H1 (cell line): ENCODE measurements around the gene CDK5R1. TPM values are rescaled to one million over a fixed set of nuclear protein-coding genes. Genes with fewer than 3 reads are reported as not detected.

Experiments used
- CTCF ChIA-PET: fragments of 300-600 bp; sonication (Branson Sonifier 250); formaldehyde crosslinking; loops from one replicate; lab custom pipeline; 2021; ENCODE audit not compliant: partially characterized antibody; lab: Charles Lee
- POLR2A ChIA-PET: fragments of 300-600 bp; sonication (Branson Sonifier 250); formaldehyde crosslinking; loops from one replicate; lab custom pipeline; 2021; ENCODE audit warnings: inconsistent platforms; ENCODE audit not compliant: partially characterized antibody; lab: Charles Lee
- DNase-seq, 2 experiments: peaks; one replicate each; pipeline versions ENCODE4 v3.0.0 to v3.0.0-alpha.2; 2010 to 2022; ENCODE audit warnings: low spot score in 2 of 2, low read depth in 1 of 2, mixed read lengths in 1 of 2
- FAIRE-seq: peaks from 2 replicates; lab custom pipeline; 2011; peaks lifted over from hg19 to GRCh38; lab: Jason Lieb, UNC
- H2AFZ ChIP-seq: 2 replicates; pipeline ENCODE4 v1.8.1; 2012; ENCODE audit warnings: low read length, inconsistent platforms
- H2AK5ac ChIP-seq: 2 replicates; pipeline ENCODE4 v1.6.1; 2013; ENCODE audit warnings: low read depth, low read length
- H2BK120ac ChIP-seq: replicated peaks from 2 replicates; pipeline ENCODE3; 2013; ENCODE audit warnings: low read depth, low read length, inconsistent platforms
- H2BK12ac ChIP-seq: 2 replicates; pipeline ENCODE4 v1.6.1; 2013; ENCODE audit warnings: low read depth, low read length
- H2BK15ac ChIP-seq: 2 replicates; pipeline ENCODE4 v1.6.1; 2013; ENCODE audit warnings: low read length
- H2BK20ac ChIP-seq: 2 replicates; pipeline ENCODE4 v1.6.1; 2013; ENCODE audit warnings: low read length
- H2BK5ac ChIP-seq: 2 replicates; pipeline ENCODE4 v1.6.1; 2013; ENCODE audit warnings: low read depth, low read length
- H3K14ac ChIP-seq: 2 replicates; pipeline ENCODE4 v1.6.1; 2013; ENCODE audit warnings: inconsistent platforms; ENCODE audit not compliant: insufficient read length
- H3K18ac ChIP-seq: 2 replicates; pipeline ENCODE4 v1.6.1; 2013; ENCODE audit warnings: low read length; ENCODE audit errors: extremely low read depth
- H3K23ac ChIP-seq: 2 replicates; pipeline ENCODE4 v1.6.1; 2013; ENCODE audit warnings: inconsistent platforms; ENCODE audit not compliant: insufficient read length
- H3K23me2 ChIP-seq: 2 replicates; pipeline ENCODE4 v1.6.1; 2013; ENCODE audit warnings: low read depth, low read length
- H3K27ac ChIP-seq: 2 replicates; pipeline ENCODE4 v1.6.1; 2011; ENCODE audit warnings: low read depth, low read length, inconsistent platforms
- H3K27me3 ChIP-seq, 4 experiments: replicated peaks in 1 of 4; 1 replicate in 1 of 4; 2 replicates in 3 of 4; pipeline versions ENCODE4 v1.6.1 to v1.8.1; 2011 to 2013; ENCODE audit warnings: low read length in 3 of 4, mild to moderate bottlenecking in 3 of 4, inconsistent platforms in 2 of 4, mixed read lengths in 2 of 4, moderate library complexity in 1 of 4; ENCODE audit not compliant: control insufficient read depth in 3 of 4, insufficient read depth in 3 of 4; ENCODE audit errors: extremely low read depth in 1 of 4
- H3K36me3 ChIP-seq, 4 experiments: 2 replicates each; pipeline versions ENCODE4 v1.6.1 to v1.8.1; 2011 to 2013; ENCODE audit warnings: mild to moderate bottlenecking in 4 of 4, low read length in 3 of 4, moderate library complexity in 2 of 4, control low read depth in 1 of 4, inconsistent platforms in 1 of 4; ENCODE audit not compliant: insufficient read depth in 4 of 4, control insufficient read depth in 2 of 4
- H3K4ac ChIP-seq: replicated peaks from 2 replicates; pipeline ENCODE3; 2013; ENCODE audit warnings: low read length, low read depth, mixed read lengths, inconsistent platforms; ENCODE audit not compliant: insufficient read length
- H3K4me1 ChIP-seq, 4 experiments: replicated peaks in 1 of 4; 1 replicate in 1 of 4; 2 replicates in 3 of 4; pipeline versions ENCODE4 v1.6.1 to v1.8.1; 2011 to 2013; ENCODE audit warnings: low read length in 3 of 4, inconsistent platforms in 2 of 4, mixed read lengths in 1 of 4; ENCODE audit not compliant: insufficient read depth in 4 of 4, control insufficient read depth in 3 of 4
- H3K4me2 ChIP-seq, 2 experiments: 2 replicates each; pipeline versions ENCODE4 v1.6.1 to v1.8.1; 2011 to 2013; ENCODE audit warnings: low read depth in 2 of 2, low read length in 2 of 2, control low read depth in 1 of 2, inconsistent platforms in 1 of 2, mild to moderate bottlenecking in 1 of 2; ENCODE audit not compliant: insufficient read depth in 1 of 2
- H3K4me3 ChIP-seq, 4 experiments: fragments of 200-600, 300-600 bp in 1 of 4; sonication (generic), shearing (Covaris generic), sonication (Bioruptor Twin) in 1 of 4; 2 replicates each; pipeline versions ENCODE4 v1.5.1 to v1.8.1; 2011 to 2016; ENCODE audit warnings: low read length in 4 of 4, low read depth in 3 of 4, control low read depth in 2 of 4, inconsistent platforms in 2 of 4, mild to moderate bottlenecking in 2 of 4, mixed read lengths in 1 of 4, moderate library complexity in 1 of 4; ENCODE audit not compliant: insufficient read depth in 2 of 4; ENCODE audit errors: extremely low read depth in 1 of 4
- H3K56ac ChIP-seq: replicated peaks from 2 replicates; pipeline ENCODE3; 2013; ENCODE audit warnings: low read depth, mild to moderate bottlenecking, mixed read lengths, low read length, inconsistent platforms; ENCODE audit not compliant: insufficient read length
- H3K79me1 ChIP-seq: 2 replicates; pipeline ENCODE4 v1.6.1; 2013; ENCODE audit warnings: low read depth, low read length, control low read depth
- H3K79me2 ChIP-seq, 2 experiments: 2 replicates each; pipeline versions ENCODE4 v1.6.1 to v1.8.1; 2012 to 2013; ENCODE audit warnings: low read length in 2 of 2, mild to moderate bottlenecking in 2 of 2, inconsistent platforms in 1 of 2; ENCODE audit not compliant: insufficient read depth in 2 of 2, control insufficient read depth in 1 of 2
- H3K9ac ChIP-seq, 4 experiments: replicated peaks in 1 of 4; 1 replicate in 1 of 4; 2 replicates in 3 of 4; pipeline versions ENCODE4 v1.6.1 to v1.8.1; 2011 to 2013; ENCODE audit warnings: low read depth in 3 of 4, low read length in 3 of 4, control low read depth in 2 of 4, mild to moderate bottlenecking in 2 of 4, moderate library complexity in 2 of 4, inconsistent platforms in 1 of 4; ENCODE audit errors: extremely low read depth in 1 of 4
- H3K9me3 ChIP-seq, 2 experiments: 2 replicates each; pipeline versions ENCODE4 v1.6.1 to v1.8.1; 2012 to 2013; ENCODE audit warnings: mild to moderate bottlenecking in 2 of 2, moderate library complexity in 2 of 2, control low read depth in 1 of 2, inconsistent platforms in 1 of 2, low read depth in 1 of 2, low read length in 1 of 2, mixed read lengths in 1 of 2; ENCODE audit not compliant: insufficient read depth in 2 of 2
- H4K20me1 ChIP-seq, 2 experiments: replicated peaks in 1 of 2; 2 replicates each; pipeline versions ENCODE3 to v1.8.1; 2011 to 2013; ENCODE audit warnings: inconsistent platforms in 2 of 2, low read length in 2 of 2, mild to moderate bottlenecking in 1 of 2; ENCODE audit not compliant: insufficient read depth in 2 of 2, control insufficient read depth in 1 of 2
- H4K5ac ChIP-seq: 2 replicates; pipeline ENCODE4 v1.6.1; 2013; ENCODE audit warnings: low read length, low read depth, mixed read lengths, inconsistent platforms; ENCODE audit not compliant: insufficient read length
- H4K8ac ChIP-seq: 2 replicates; pipeline ENCODE4 v1.8.0; 2013; ENCODE audit warnings: mild to moderate bottlenecking, moderate library complexity, low read length, inconsistent platforms; ENCODE audit not compliant: insufficient read depth; ENCODE audit errors: extremely low read depth
- H4K91ac ChIP-seq: replicated peaks from 2 replicates; pipeline ENCODE3; 2013; ENCODE audit warnings: low read length, mixed read lengths, inconsistent platforms; ENCODE audit not compliant: insufficient read length
- ATF2 ChIP-seq: IDR thresholded peaks from 2 replicates; pipeline ENCODE4 v1.6.1; 2012; ENCODE audit warnings: low read length, inconsistent platforms
- BACH1 ChIP-seq: IDR thresholded peaks from 2 replicates; pipeline ENCODE4 v1.6.1; 2012; ENCODE audit warnings: low read length, improper control_type of control experiment
- CTCF ChIP-seq, 3 experiments: IDR thresholded peaks; 1 replicate in 2 of 3; 2 replicates in 1 of 3; pipeline versions ENCODE4 v1.5.1 to v1.6.1; 2011; ENCODE audit warnings: low read length in 3 of 3, mild to moderate bottlenecking in 3 of 3, inconsistent platforms in 2 of 3, low read depth in 1 of 3, moderate library complexity in 1 of 3; ENCODE audit not compliant: insufficient read depth in 1 of 3; ENCODE audit errors: control extremely low read depth in 1 of 3
- GTF2F1 ChIP-seq: IDR thresholded peaks from 2 replicates; pipeline ENCODE4 v1.6.1; 2012; ENCODE audit warnings: low read depth, low read length, improper control_type of control experiment, borderline replicate concordance
- NRF1 ChIP-seq: IDR thresholded peaks from 2 replicates; pipeline ENCODE4 v1.6.1; 2011; ENCODE audit warnings: mild to moderate bottlenecking, low read depth, low read length, improper control_type of control experiment
- SIRT6 ChIP-seq: IDR thresholded peaks from one replicate; pipeline ENCODE4 v1.7.1; 2012; ENCODE audit warnings: low read length, inconsistent platforms
- TAF7 ChIP-seq: optimal IDR thresholded peaks from 2 replicates; pipeline ENCODE3; 2011; ENCODE audit warnings: low read depth, mild to moderate bottlenecking, inconsistent platforms, low read length, moderate library complexity, borderline replicate concordance
- USF2 ChIP-seq: IDR thresholded peaks from 2 replicates; pipeline ENCODE4 v1.6.1; 2011; ENCODE audit warnings: low read length, improper control_type of control experiment
- YY1 ChIP-seq: IDR thresholded peaks from 2 replicates; pipeline ENCODE4 v1.6.1; 2011; ENCODE audit warnings: low read depth, mild to moderate bottlenecking, low read length
- WGBS, 2 experiments: shearing (Covaris generic) in 1 of 2; methylation state at CpG; one replicate each; pipeline versions ENCODE4 v1.1.6 to v1.1.7; 2013 to 2015; ENCODE audit warnings: low lambda C conversion rate in 2 of 2, mixed read lengths in 2 of 2, inconsistent platforms in 1 of 2, low coverage in 1 of 2, missing lambda C conversion rate in 1 of 2; ENCODE audit not compliant: insufficient replicate concordance in 2 of 2, insufficient coverage in 1 of 2, insufficient read length in 1 of 2; ENCODE audit errors: extremely low coverage in 1 of 2, missing lambda C conversion rate in 1 of 2; 5-methylcytosine and 5-hydroxymethylcytosine counted together
- polyA plus RNA-seq, 7 experiments: library from polyadenylated mRNA; depleted of rRNA in 3 of 7; stranded (reverse) in 5 of 7; unstranded in 2 of 7; fragments of >200 nt in 5 of 7; fragments of 200-250 nt in 2 of 7; gene quantifications; 1 replicate in 5 of 7; 2 replicates in 1 of 7; 4 replicates in 1 of 7; pipeline versions ENCODE4 v1.2.1 to v1.2.3, GENCODE V29; 2011 to 2013; ENCODE audit warnings: missing spikeins in 2 of 7, mixed read lengths in 2 of 7
- total RNA-seq: library from RNA; stranded (reverse); fragmentation: NEBNext Ultra II Directional; extraction: Animal tissue kit (Norgen Biotek cat#: 25700); gene quantifications from 2 replicates; pipeline ENCODE4 v1.2.1, GENCODE V29; 2021

The CDK5R1 gene
- total and polyA plus RNA-seq, 2 of the 8 experiments (the other 6 are each of a cell fraction or from before 2014, with no cell fraction given) = 2.7 to 9.9 TPM

- Histone ChIP-seq H3K36me3 (peaks cover 8 to 80% (median 50%) of the 10 kb centered on the region in 4 experiments; a peak in 7 of 8 replicates), H4K8ac (no peak overlapping the region), H4K91ac (no peak overlapping the region), H4K20me1 (peaks cover 0 to 1% of the 10 kb centered on the region in 2 experiments), H2BK120ac (no peak overlapping the region), H3K4me3 (no peak overlapping the region), H4K5ac (no peak overlapping the region), H3K18ac (no peak overlapping the region), H2BK15ac (no peak overlapping the region), H3K9me3 (no peaks in the 10 kb centered on the region), H3K27me3 (no peaks in the 10 kb centered on the region), H3K4me2 (no peak overlapping the region), H3K79me1 (no peaks in the 10 kb centered on the region), H3K56ac (no peak overlapping the region)
- FAIRE-seq = no peak
- CTCF ChIA-PET = no interaction called here
- TF ChIP-seq CTCF (IDR thresholded peaks at IDR 0.05; ENCODE audit: control extremely low read depth in 1 of 3, insufficient read depth in 1 of 3, low read depth in 1 of 3, low read length in 3 of 3) = no peak
- no peak for TF ChIP-seq YY1
- no peak for TF ChIP-seq SIRT6
- no peak for TF ChIP-seq BACH1
- TF ChIP-seq USF2 = no peak
- no peak for TF ChIP-seq ATF2
- no peak for TF ChIP-seq GTF2F1
- TF ChIP-seq NRF1 = no peak
- no peak for TF ChIP-seq TAF7
- TF ChIP-seq, all 59 proteins: peak for 0
- Histone ChIP-seq H2BK12ac (no peak overlapping the region), H3K27ac (no peak overlapping the region), H3K4me1 (no peaks in the 10 kb centered on the region), H3K23ac (no peak overlapping the region), H3K79me2 (peaks cover 1 to 79% of the 10 kb centered on the region in 2 experiments; a peak in 3 of 4 replicates), H3K23me2 (no peaks in the 10 kb centered on the region), H2AFZ (no peak overlapping the region), H2BK5ac (no peak overlapping the region), H2AK5ac (no peak overlapping the region), H2BK20ac (no peak overlapping the region), H3K4ac (no peak overlapping the region), H3K14ac (no peak overlapping the region), H3K9ac (no peak overlapping the region)
- POLR2A ChIA-PET = no interaction called here
- no peak for DNase-seq
- 49% methylated on average over 2 of the region's 2 CpGs; no CpG with 5 or more reads in 1 of the 2 experiments for WGBS, 2 experiments
Measured at GRCh38 chr17:32451879-32452278, 34.9 kb upstream of the CDK5R1 start.
